ENCODE measurements around the gene RFNG.

RFNG gene

GRCh38 chr17:82080048-82080788 lies 28.6 kb upstream of the RFNG start:
- no peak overlapping the region for H3K27ac ChIP-seq
- TF ChIP-seq ZFX (IDR thresholded peaks at IDR 0.05; ENCODE audit: borderline replicate concordance) (no peak), CTCF (IDR thresholded peaks at IDR 0.05) (no peak)

GRCh38 chr17:82079001-82079677 lies 27.5 kb upstream of the RFNG start:
- TF ChIP-seq ZFX (IDR thresholded peaks at IDR 0.05; ENCODE audit: borderline replicate concordance), result no peak
- TF ChIP-seq CTCF (IDR thresholded peaks at IDR 0.05), result no peak
- no peak overlapping the region for H3K27ac ChIP-seq

- TF ChIP-seq CTCF (IDR thresholded peaks at IDR 0.05) (no peak), ZFX (IDR thresholded peaks at IDR 0.05; ENCODE audit: borderline replicate concordance) (no peak)
- H3K27ac ChIP-seq, result peak overlapping the region; percentile 51; the same call in 1 of the 2 replicates
Measured at GRCh38 chr17:82078433-82078832, 26.8 kb upstream of the RFNG start.

- peak overlapping the region; percentile 51 for H3K27ac ChIP-seq
- TF ChIP-seq ZFX (IDR thresholded peaks at IDR 0.05; ENCODE audit: borderline replicate concordance), result no peak
- TF ChIP-seq CTCF (IDR thresholded peaks at IDR 0.05), result peak; percentile 25; the same call in 1 of the 2 replicates
Measured at GRCh38 chr17:82077617-82078358, 26.2 kb upstream of the RFNG start.

GRCh38 chr17:82076785-82077591 lies 25.4 kb upstream of the RFNG start:
- H3K27ac ChIP-seq, result peak overlapping the region; percentile 51
- TF ChIP-seq CTCF (IDR thresholded peaks at IDR 0.05), result no peak
- no peak for TF ChIP-seq ZFX (IDR thresholded peaks at IDR 0.05; ENCODE audit: borderline replicate concordance)

GRCh38 chr17:82076018-82076784 lies 24.6 kb upstream of the RFNG start:
- peak overlapping the region; percentile 51 for H3K27ac ChIP-seq
- TF ChIP-seq ZFX (IDR thresholded peaks at IDR 0.05; ENCODE audit: borderline replicate concordance) (no peak), CTCF (IDR thresholded peaks at IDR 0.05) (no peak)
